ENCODE results near the gene MBOAT7.

The MBOAT7 gene

DNA sequence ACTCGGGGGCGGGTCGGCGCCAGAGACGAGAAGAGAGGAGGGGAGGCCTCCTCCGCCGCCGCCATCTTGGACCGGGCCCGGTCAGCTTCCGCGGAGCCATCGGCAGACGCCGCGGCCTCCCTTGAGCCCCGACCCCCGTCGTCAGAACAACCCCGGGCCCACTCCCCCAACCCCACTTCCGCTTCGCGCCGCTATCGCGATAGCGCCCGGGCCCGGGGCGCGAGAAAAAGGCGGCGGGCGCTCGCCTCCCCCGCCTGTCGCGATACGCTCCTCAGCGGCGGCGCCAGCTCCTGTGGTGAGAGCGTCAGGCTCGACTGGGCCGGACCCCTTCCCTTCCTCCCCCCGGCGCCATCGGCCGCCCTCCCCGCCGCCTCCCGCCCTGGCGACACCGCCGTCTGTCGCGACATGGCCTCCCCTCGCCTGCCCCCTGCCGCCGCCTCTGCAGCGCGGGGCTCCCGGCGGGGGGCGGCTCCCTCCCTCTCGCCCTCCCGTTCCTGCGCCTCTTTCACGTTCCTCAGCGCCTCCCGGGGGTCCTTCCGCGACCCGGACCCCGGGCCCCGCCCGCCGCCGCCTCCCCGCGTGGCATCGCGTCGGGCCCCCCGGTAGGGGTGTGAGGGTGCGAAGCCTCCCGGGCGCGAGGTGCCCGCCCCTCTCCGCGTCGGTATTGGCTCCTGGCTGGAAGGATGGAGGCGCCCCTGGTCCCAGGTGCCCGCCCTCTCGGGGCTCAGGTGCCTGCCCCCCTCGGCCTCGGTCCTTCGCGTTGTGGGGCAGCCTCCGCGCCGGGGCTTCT lies 51.5 kb downstream of the MBOAT7 start, which contains the start of gene CNOT3:
TSS of gene CNOT3 (plus strand) at position 64 of the 790 bp plus-strand sequence. CDS start 5,217 bp downstream, outside the sequence.
- peak in 2 of 3 experiments; percentile 39 to 44 for DNase-seq

DNA sequence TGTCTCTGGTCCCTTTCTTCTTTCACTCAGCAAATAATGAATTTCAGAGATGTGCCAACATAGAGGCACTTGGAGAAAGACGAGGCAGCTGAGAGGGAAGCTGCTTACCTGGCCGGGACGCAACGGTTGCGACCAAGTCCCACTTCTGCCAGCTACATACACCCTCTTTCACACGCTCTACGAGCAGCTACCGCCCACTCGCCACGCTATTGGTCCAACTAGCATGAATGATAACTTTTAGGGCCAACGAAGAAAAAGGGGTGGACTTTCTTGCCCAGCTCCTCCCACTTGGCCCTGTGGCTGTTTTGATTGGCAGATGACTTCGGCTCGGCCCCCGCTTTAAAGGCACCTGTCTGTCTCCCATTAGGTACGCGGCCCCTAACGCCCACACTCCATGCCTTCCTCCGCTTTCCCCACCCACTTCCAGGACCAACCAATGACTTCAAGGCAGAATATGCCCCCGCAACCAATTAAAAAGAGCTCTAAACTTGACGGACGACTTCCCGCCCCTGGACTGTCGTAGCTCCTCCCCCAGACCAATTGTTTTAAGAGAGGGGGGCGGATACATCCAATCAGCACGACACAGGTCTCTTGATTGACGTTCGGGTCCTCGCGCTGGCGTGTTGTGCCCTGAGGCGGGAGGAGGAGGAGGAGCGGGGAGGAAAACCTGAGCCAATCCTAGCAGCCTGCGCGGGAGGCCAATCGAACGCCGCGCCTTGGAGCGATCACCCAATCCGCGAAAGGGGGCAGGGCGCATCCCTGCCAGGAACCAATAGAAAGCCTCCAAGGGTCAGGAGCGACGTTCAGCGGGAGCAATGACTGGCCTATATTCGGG lies 52.3 kb downstream of the MBOAT7 start:
- peak; percentile 99 to 100 (median 100) for DNase-seq

DNA sequence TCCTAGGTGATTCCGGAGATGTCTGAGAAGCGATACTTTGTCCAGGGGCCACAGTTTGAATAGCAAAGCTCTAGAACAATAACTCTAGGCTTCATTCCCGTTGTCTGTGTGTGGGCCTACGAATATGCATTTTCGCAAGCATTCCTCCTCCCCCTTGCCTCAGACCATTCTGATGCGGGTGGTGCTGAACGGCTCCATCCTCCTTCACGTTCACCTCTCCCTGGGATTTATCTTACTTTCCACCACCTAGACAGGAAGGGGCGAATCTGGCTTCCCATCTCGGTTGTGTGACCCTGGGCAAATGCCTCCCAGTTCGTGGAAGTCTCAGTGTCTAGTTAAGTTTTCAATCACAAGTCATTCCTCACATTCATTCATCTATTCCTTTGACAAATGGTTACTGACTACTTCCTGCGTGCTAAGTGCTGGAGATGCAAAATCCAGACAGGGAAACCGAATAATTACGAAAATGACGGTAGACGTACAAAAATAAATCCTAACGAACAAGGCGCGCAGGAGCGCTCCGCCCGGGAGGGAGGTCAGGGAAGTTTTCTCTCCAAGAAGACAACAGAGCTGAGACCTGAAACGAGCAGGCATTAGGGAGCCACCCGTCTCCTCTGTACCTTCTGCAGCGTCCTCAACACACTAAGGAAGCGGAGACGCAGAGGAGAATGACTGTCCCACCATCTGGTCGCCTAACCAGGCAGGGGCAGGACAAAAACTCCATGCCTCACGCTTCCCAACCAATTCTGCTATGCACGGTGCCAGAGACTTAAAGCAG lies 53.1 kb downstream of the MBOAT7 start:
- DNase-seq = peak in 1 of 3 experiments; percentile 74

DNA sequence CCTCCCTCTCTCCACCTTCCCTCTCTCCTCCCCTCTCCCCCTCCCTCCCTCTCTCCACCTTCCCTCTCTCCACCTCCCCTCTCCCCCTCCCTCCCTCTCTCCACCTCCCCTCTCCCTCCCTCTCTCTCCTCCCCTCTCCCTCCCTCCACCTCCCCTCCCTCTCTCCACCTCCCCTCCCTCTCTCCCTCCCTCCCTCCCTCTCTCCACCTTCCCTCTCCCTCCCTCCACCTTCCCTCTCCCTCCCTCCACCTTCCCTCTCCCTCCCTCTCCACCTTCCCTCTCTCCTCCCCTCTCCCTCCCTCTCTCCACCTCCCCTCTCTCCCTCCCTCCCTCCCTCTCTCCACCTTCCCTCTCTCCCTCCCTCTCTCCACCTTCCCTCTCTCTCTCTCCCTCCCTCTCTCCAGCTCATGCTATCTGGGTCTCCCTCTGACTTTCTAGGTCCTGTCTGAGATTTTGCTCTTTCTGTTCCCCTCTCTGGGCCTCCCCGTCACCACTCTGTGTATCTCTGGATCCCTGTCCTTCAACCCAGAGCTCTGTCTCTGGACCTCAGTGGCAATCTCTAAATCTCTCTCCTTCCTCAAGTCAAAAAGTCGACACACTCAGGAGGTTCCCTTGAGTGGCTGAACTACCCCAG lies 55.3 kb downstream of the MBOAT7 start:
- no peak for DNase-seq

DNA sequence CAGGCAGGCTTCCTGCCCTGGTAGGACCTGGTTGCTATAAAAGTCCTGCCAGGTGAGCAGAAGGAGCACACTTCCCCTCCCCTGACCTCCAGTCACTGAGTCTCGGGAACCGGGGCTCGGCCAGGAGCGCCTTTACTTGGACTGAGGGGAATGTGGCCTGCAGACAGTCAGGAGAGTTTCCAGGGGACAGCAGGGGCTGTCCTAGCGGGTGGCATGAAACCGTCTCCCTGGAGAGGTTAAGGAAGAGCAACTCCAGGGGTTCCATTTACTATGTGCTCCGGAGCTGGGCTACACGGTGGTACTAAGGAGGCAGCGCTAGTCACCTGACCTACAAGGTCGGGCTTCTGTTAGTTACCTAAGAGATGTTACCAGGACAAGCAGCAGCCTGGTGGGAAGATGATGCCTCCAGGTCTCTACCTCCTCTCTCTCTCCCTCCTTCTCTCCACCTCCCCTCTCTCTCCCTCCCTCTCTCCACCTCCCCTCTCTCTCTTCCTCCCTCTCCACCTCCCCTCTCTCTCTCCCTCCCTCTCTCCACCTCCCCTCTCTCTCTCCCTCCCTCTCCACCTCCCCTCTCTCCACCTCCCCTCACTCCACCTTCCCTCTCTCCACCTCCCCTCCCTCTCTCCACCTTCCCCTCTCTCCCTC lies 55.9 kb downstream of the MBOAT7 start:
- DNase-seq = peak in 2 of 3 experiments; percentile 80 to 87

DNA sequence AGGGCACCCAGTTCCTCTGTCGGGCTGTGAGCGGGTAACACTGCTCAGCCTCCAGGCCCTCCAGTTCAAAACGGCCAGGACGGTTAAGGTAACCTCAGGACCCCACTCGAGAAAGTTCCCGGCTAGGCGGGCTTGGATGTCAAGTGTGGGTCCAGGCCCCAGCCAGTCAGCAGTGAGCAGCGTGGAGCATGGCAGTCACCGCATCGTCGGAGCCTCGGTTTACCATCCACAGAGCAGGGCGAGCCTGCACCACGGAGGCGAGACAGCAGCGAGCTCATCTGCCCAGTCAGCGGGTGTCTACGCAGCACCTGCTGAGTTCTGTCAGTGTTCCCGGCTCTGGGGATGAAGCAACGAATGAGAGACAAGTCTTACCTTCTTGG lies 59.8 kb downstream of the MBOAT7 start:
- no peak for DNase-seq

DNA sequence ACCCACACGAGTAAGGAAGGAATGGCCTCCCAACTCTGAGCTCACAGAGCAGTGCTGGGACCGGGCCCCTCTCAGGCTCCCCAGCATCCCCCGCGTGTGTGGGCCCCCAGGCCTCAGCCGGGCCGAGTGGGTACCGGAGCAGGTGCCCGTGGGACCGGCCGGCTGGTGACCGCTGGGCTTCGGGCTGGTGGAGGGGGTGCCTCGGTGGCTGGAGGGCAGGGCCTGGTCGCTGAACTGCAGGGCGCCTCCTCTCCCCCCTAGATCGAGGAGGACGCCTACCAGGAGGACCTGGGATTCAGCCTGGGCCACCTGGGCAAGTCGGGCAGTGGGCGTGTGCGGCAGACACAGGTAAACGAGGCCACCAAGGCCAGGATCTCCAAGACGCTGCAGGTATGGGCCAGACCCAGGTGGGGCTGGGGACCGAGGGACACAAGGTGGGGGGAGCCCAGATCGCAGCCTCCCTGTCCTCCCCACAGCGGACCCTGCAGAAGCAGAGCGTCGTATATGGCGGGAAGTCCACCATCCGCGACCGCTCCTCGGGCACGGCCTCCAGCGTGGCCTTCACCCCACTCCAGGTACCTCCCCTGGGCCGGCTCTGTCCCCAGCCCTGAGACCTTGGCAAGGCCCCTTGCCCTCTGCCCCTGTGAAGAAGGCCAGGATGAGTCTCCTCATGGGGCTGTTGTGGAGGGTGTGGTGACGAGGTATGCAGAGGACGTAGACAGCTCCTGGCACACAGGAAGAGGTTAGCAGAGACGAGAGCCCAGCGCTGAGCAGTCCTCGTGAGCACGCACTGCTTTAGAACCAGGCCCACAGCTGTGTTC lies 60.4 kb downstream of the MBOAT7 start:
- no peak for DNase-seq

DNA sequence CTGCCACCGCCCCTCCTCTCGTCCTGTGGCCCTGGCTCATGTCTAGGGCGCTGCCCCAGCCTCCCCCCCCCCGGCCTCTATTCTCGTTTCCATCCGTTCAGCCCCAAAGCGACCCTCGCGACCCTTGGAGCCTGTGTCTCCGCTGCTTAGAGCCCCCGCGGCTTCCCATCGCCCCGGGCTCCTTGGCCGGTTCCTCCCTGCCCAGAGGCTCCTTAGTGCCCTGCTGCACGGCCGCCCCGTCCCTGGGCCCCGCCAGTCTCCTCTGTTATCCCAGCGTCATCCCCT lies 61.0 kb downstream of the MBOAT7 start:
- DNase-seq = no peak

DNA sequence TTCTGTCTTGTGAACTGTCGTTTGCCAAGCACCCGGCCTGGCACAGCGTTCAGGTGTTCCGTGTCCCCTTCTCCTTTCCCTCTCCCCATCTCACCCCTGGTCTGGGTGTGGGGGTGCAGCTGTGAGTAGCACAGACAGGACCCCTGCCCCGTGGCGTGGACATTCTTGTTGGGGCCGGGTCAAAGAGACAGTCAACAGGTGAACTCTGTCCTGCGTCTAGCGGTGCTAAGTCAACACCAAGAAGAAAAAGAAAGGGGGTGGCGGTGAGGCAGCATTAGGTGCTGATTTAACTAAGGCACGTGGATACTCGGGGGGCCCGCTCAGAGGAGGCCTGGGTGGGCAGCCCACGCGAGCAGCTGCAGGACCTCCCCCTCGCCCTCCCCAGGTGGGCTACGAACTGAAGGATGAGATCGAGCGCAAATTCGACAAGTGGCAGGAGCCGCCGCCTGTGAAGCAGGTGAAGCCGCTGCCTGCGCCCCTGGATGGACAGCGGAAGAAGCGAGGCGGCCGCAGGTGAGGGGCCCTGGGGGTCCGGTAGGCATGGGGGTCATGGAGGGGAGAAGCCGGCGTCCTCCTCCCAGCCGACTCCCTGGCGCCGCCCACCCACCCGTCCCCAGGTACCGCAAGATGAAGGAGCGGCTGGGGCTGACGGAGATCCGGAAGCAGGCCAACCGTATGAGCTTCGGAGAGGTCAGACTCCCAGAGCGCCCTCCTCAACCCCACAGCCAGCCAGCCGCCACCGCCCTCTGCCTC lies 61.5 kb downstream of the MBOAT7 start:
- no peak for DNase-seq

DNA sequence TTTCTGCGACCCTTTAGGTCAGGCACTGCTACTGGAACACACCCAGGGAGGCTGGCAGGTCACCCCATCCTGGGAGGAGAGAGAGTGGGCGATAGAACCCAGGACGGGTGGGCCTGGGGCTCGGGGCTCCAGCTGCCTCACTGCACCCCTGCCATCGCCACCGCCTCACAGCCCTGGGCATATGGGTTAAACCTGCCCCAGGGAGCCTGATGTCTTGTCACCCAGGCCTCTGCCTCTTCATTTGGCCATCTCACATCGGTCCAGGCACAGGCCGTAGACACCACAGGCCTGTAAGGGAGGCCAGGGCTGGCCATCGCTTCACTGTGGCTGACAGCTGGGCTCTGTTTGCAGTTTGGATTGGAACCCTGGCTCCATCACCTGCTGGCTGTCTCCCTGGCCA lies 63.7 kb downstream of the MBOAT7 start:
- DNase-seq = no peak

DNA sequence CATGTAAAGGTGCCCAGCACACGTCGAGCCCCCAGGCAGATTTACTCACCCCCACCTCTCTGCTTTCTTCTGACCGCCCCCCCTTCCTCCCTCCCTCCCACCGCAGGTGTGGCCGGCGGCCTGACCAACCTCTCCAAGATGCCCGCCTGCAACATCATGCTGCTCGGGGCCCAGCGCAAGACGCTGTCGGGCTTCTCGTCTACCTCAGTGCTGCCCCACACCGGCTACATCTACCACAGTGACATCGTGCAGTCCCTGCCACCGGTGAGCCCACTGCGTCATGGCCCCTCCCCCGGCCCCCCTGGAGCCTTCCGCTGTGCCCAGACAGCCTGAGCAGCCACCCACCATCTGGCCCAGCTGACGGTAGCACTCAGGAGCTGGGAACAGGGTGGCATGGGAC lies 65.0 kb downstream of the MBOAT7 start:
- DNase-seq = no peak

DNA sequence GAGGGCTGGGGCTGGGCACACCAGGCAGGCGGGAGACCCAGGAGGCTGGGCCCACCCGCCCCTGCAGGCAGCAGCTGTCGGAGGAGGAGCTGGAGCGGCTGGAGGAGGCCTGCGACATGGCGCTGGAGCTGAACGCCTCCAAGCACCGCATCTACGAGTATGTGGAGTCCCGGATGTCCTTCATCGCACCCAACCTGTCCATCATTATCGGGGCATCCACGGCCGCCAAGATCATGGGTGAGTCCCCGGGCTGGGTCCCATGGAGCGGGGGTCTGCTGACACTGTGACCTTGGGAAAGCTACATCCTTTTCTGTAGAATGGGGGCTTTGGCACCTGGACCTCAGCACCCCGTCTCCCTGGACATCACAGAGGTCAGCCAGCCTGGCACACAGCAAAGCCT lies 65.7 kb downstream of the MBOAT7 start:
- no peak for DNase-seq

Data from NCI-H1417 (cell line).